ENCODE data around the gene EMC8.
A peak's percentile ranks its signal among the peaks of the same experiment; 100 is the strongest.

Gene EMC8

GRCh38 chr16:85752511-85753420 is 46.6 kb downstream of the EMC8 start:
- no peak for DNase-seq

GRCh38 chr16:85751698-85752501 is 47.4 kb downstream of the EMC8 start:
- no peak for DNase-seq

GRCh38 chr16:85750827-85751697 is 48.3 kb downstream of the EMC8 start, which contains the start of gene C16orf74:
C16orf74 (minus strand) TSS chr16:85751096; CDS start chr16:85735217, 15,879 bp downstream.
- no peak for DNase-seq

- DNase-seq = no peak
These were observed 49.1 kb downstream of the EMC8 start for GRCh38 chr16:85750146-85750826.

GRCh38 chr16:85749771-85750145 is 49.6 kb downstream of the EMC8 start:
- no peak for DNase-seq

- DNase-seq = no peak
These were observed 52.7 kb downstream of the EMC8 start for GRCh38 chr16:85746460-85747215.

GRCh38 chr16:85738923-85739715 is 60.2 kb downstream of the EMC8 start:
- DNase-seq = no peak

- DNase-seq = no peak
These were observed 62.4 kb downstream of the EMC8 start for GRCh38 chr16:85736921-85737320.

- DNase-seq = no peak
These were observed 63.4 kb downstream of the EMC8 start for GRCh38 chr16:85735946-85736345.

- DNase-seq = peak; percentile 71
These were observed 64.1 kb downstream of the EMC8 start for GRCh38 chr16:85735225-85735635.

GRCh38 chr16:85734311-85735017 is 64.9 kb downstream of the EMC8 start:
- no peak for DNase-seq

- no peak for DNase-seq
These were observed 65.5 kb downstream of the EMC8 start for GRCh38 chr16:85733839-85734170.

GRCh38 chr16:85733155-85733838 is 66.0 kb downstream of the EMC8 start:
- no peak for DNase-seq

GRCh38 chr16:85731179-85731578 is 68.2 kb downstream of the EMC8 start:
- DNase-seq = no peak

- DNase-seq = no peak
These were observed 69.2 kb downstream of the EMC8 start for GRCh38 chr16:85730186-85730465.

- no peak for DNase-seq
These were observed 69.7 kb downstream of the EMC8 start for GRCh38 chr16:85729452-85730185.

GRCh38 chr16:85728879-85729278 is 70.5 kb downstream of the EMC8 start:
- DNase-seq = no peak

Data from activated effector memory CD4-positive, alpha-beta T cell treated with anti-CD3 and anti-CD28 coated beads, Interleukin-2, amount 50 U/mL, for 16 hours (primary cell).